ENCODE data around the gene POLR3C.
A peak's percentile ranks its signal among the peaks of the same experiment; 100 is the strongest.

The POLR3C gene

DNA sequence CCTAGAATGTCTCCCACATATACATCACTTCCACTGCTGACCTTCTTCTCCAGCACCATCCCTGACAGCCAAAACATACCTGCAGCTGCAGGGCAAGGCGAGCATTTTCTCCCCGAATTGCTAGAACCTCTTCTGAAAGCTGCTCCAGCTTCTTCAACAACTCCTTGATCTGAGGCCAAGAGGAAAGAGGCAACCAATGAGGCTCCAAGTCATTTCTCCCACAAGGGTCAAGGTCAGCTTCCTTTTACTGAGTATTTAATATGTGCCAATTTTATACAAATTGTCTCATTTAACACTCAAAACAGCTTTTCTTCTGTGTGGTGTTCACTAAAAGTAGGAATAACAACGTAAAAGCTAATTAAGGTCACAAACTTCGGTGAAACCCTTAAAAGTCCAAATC lies 44.2 kb downstream of the POLR3C start:
- Histone ChIP-seq H3K4me1 (ENCODE audit: control insufficient read depth in 2 of 2, insufficient read depth in 2 of 2, low read length in 2 of 2) (peaks cover 0 to 4% of the 10 kb centered on the region in 2 donors), H3K4me3 (ENCODE audit: low read length in 2 of 2) (no peak overlapping the region), H3K36me3 (ENCODE audit: control insufficient read depth in 2 of 2, insufficient read depth in 2 of 2, low read length in 2 of 2) (no peaks in the 10 kb centered on the region), H3K27ac (ENCODE audit: low read depth in 2 of 2, low read length in 2 of 2) (no peak overlapping the region), H3K9me3 (ENCODE audit: control insufficient read depth in 2 of 2, low read length in 2 of 2) (no peaks in the 10 kb centered on the region), H3K27me3 (ENCODE audit: control insufficient read depth in 2 of 2, insufficient read depth in 2 of 2, low read length in 2 of 2) (peaks cover 2 to 15% of the 10 kb centered on the region in 2 donors), H3K9ac (ENCODE audit: low read depth in 1 of 2, low read length in 2 of 2) (no peak overlapping the region)

DNA sequence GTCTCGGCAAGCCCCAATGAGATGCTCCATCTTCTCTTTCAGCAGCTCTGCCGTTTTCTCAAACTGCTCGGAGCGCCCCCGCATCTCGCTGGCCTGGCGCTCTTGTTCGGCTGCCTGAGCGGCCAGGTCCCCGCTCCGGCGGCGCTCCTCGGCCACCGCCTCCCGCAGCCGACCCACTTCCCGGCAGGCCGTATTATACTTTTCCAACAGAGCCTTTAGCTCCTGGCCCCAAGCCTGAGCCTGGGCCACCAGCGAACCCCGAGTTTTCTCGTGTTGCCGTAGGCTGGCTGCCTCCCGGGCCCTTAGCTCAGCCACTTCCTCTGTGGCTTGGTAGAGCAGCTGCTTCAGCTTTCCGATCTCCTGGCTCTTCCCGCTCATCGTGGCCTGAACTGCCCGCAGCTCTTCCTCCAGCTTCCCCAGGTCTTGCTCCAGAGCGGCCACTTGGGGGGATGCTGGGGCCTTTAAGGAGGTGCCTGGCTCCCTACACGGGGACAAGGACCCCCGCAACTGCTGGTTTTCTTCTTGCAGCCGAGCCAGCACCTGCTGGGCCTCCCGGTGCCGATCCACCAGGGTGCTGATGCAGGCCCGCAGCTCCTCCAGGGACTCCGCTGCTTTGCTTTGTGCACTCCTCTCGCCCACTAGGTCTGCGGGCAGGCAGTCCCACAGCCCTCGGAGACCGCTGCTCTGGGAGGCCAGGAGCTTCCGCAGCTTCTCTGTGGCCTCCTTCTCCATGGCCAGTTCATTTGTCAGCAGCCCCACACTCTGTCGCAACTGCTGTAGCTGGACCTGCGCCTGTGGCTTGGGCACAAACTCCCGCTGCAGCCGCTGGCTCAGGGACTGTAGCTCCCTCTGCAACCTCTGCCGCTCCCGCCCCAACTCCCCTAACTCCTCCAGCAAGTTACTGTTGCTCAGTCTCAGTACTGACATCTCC lies 48.3 kb downstream of the POLR3C start:
- Histone ChIP-seq H3K4me3 (ENCODE audit: low read length in 2 of 2) (peak overlapping the region; percentile 20 to 48), H3K9ac (ENCODE audit: low read depth in 1 of 2, low read length in 2 of 2) (peak overlapping the region; percentile 48 to 61), H3K4me1 (ENCODE audit: control insufficient read depth in 2 of 2, insufficient read depth in 2 of 2, low read length in 2 of 2) (peaks cover 0 to 4% of the 10 kb centered on the region in 2 donors), H3K36me3 (ENCODE audit: control insufficient read depth in 2 of 2, insufficient read depth in 2 of 2, low read length in 2 of 2) (no peaks in the 10 kb centered on the region), H3K9me3 (ENCODE audit: control insufficient read depth in 2 of 2, low read length in 2 of 2) (no peaks in the 10 kb centered on the region), H3K27ac (ENCODE audit: low read depth in 2 of 2, low read length in 2 of 2) (peak overlapping the region; percentile 22 to 70), H3K27me3 (ENCODE audit: control insufficient read depth in 2 of 2, insufficient read depth in 2 of 2, low read length in 2 of 2) (peaks cover 4 to 13% of the 10 kb centered on the region in 2 donors)

DNA sequence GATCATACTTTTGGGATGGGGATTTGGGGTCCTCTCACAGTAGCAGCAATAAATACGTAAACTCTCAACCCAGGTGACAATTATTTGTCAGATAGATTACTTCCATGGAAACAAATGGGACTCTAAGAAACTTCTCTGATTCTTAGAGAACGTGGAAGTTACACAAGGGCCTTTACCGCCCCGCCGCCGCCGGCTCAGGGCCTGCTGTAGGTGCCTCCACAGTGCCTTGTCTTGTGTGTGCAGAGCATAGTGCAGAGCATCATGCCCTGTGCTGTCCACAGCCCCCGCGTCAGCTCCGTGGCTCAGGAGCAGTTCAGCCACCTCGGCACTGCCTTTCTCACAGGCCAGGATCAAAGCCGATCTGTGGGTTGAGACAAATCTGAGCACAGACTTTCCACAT lies 50.6 kb downstream of the POLR3C start:
- no peak overlapping the region for H3K4me3 ChIP-seq (ENCODE audit: low read length in 2 of 2)
- H3K4me1 ChIP-seq (ENCODE audit: control insufficient read depth in 2 of 2, insufficient read depth in 2 of 2, low read length in 2 of 2): peaks cover 0 to 4% of the 10 kb centered on the region in 2 donors
- no peak overlapping the region for H3K9ac ChIP-seq (ENCODE audit: low read depth in 1 of 2, low read length in 2 of 2)
- peaks cover 4 to 7% of the 10 kb centered on the region in 2 donors for H3K27me3 ChIP-seq (ENCODE audit: control insufficient read depth in 2 of 2, insufficient read depth in 2 of 2, low read length in 2 of 2)
- no peak overlapping the region for H3K27ac ChIP-seq (ENCODE audit: low read depth in 2 of 2, low read length in 2 of 2)
- H3K9me3 ChIP-seq (ENCODE audit: control insufficient read depth in 2 of 2, low read length in 2 of 2): no peaks in the 10 kb centered on the region
- H3K36me3 ChIP-seq (ENCODE audit: control insufficient read depth in 2 of 2, insufficient read depth in 2 of 2, low read length in 2 of 2): no peaks in the 10 kb centered on the region

DNA sequence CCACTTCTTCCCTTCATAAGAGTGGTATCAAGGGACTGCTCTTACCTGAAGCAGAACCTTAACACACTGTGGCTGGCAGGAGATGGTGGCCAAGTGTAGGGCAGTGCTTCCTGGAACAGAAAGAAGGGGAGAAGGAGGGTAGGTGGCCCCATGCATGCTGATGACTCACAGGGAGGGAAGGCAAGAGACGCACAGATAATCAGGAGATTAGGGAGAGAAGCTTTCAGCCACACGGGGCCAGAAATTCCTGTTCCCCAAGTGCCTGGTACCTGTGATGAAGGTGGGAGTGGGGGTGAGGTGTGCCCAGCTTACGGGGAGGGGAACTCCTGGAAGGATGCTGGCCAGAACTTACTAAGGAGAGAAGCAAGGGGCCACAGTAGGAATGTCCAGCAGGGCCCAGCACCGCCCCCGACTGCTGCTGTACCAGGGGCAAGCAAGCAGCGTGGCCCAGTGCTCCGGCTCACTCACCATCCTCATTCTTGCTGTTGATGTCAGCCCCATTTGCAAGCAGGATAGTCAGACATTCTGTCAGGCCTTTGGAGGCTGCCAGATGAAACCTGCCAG lies 54.0 kb downstream of the POLR3C start:
- H3K4me1 ChIP-seq (ENCODE audit: control insufficient read depth in 2 of 2, insufficient read depth in 2 of 2, low read length in 2 of 2): no peaks in the 10 kb centered on the region
- no peaks in the 10 kb centered on the region for H3K9me3 ChIP-seq (ENCODE audit: control insufficient read depth in 2 of 2, low read length in 2 of 2)
- no peak overlapping the region for H3K4me3 ChIP-seq (ENCODE audit: low read length in 2 of 2)
- H3K27ac ChIP-seq (ENCODE audit: low read depth in 2 of 2, low read length in 2 of 2): no peak overlapping the region
- H3K9ac ChIP-seq (ENCODE audit: low read depth in 1 of 2, low read length in 2 of 2): no peak overlapping the region
- no peaks in the 10 kb centered on the region for H3K36me3 ChIP-seq (ENCODE audit: control insufficient read depth in 2 of 2, insufficient read depth in 2 of 2, low read length in 2 of 2)
- peaks cover 0 to 4% of the 10 kb centered on the region in 2 donors for H3K27me3 ChIP-seq (ENCODE audit: control insufficient read depth in 2 of 2, insufficient read depth in 2 of 2, low read length in 2 of 2)

DNA sequence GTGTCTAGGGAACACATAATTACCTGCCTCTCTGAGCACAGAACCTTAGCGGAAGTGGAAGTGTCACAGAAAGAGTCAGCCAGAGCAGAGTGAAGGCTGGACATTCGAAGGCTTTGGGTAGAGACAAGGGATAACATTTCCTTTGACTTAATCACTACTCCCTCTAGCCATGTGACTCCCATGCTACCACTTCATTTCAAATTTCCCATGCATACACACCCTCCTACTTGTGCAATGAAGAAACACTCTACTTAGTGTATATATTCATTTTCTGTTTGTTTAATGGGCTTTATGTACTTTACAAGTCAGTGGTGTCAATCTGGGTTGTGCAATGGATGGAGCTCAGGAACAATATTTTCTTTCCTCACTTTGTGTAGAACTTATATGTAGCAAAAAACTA lies 54.7 kb downstream of the POLR3C start:
- H3K27ac ChIP-seq (ENCODE audit: low read depth in 2 of 2, low read length in 2 of 2): no peak overlapping the region
- H3K27me3 ChIP-seq (ENCODE audit: control insufficient read depth in 2 of 2, insufficient read depth in 2 of 2, low read length in 2 of 2): peaks cover under 1 to 4% of the 10 kb centered on the region in 2 donors
- H3K9ac ChIP-seq (ENCODE audit: low read depth in 1 of 2, low read length in 2 of 2): no peak overlapping the region
- no peaks in the 10 kb centered on the region for H3K4me1 ChIP-seq (ENCODE audit: control insufficient read depth in 2 of 2, insufficient read depth in 2 of 2, low read length in 2 of 2)
- no peaks in the 10 kb centered on the region for H3K9me3 ChIP-seq (ENCODE audit: control insufficient read depth in 2 of 2, low read length in 2 of 2)
- H3K4me3 ChIP-seq (ENCODE audit: low read length in 2 of 2): no peak overlapping the region
- no peaks in the 10 kb centered on the region for H3K36me3 ChIP-seq (ENCODE audit: control insufficient read depth in 2 of 2, insufficient read depth in 2 of 2, low read length in 2 of 2)

DNA sequence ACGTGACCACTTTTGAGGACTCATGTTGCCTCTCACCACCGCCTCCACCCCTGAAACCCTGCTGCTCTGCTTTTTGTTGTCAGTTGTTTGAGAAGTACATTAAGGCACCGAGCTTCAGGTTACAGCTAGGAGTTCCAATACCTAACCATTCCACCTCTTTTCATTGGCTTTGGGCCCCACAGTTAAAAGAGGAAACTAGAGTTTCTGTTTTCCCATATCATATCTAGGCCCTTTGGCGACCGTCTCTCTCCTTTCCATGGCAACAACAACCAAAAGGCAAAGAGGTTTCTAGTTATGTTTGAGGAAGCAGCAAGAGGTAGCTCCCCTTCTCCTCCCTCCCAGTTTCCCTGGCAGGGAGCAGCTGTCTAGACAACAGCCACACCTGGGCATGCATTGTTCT lies 55.8 kb downstream of the POLR3C start:
- Histone ChIP-seq H3K9ac (ENCODE audit: low read depth in 1 of 2, low read length in 2 of 2) (no peak overlapping the region), H3K36me3 (ENCODE audit: control insufficient read depth in 2 of 2, insufficient read depth in 2 of 2, low read length in 2 of 2) (no peaks in the 10 kb centered on the region), H3K4me1 (ENCODE audit: control insufficient read depth in 2 of 2, insufficient read depth in 2 of 2, low read length in 2 of 2) (no peaks in the 10 kb centered on the region), H3K27me3 (ENCODE audit: control insufficient read depth in 2 of 2, insufficient read depth in 2 of 2, low read length in 2 of 2) (peaks cover 10 to 11% of the 10 kb centered on the region in 2 donors), H3K4me3 (ENCODE audit: low read length in 2 of 2) (no peak overlapping the region), H3K27ac (ENCODE audit: low read depth in 2 of 2, low read length in 2 of 2) (no peak overlapping the region), H3K9me3 (ENCODE audit: control insufficient read depth in 2 of 2, low read length in 2 of 2) (no peaks in the 10 kb centered on the region)

DNA sequence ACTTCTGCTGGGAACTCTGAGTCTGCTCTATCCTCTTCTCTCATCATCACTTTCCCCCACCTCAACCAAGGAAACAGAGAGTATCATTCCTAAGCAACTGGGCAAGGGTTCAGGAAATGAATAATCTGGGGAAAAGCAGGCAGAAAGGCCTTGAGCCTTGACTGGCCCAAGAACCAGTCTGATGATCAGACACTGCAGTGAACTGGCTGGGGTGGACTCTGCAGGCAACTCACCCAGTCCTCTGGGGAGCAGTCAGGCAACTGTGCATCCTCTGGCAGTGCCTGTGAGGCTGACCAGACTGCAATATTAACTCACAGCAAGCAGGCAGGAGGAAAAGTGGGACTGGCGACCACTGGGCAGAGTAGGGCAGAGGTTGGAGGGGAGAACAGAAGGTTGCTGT lies 60.7 kb downstream of the POLR3C start:
- H3K27ac ChIP-seq (ENCODE audit: low read depth in 2 of 2, low read length in 2 of 2): no peak overlapping the region

DNA sequence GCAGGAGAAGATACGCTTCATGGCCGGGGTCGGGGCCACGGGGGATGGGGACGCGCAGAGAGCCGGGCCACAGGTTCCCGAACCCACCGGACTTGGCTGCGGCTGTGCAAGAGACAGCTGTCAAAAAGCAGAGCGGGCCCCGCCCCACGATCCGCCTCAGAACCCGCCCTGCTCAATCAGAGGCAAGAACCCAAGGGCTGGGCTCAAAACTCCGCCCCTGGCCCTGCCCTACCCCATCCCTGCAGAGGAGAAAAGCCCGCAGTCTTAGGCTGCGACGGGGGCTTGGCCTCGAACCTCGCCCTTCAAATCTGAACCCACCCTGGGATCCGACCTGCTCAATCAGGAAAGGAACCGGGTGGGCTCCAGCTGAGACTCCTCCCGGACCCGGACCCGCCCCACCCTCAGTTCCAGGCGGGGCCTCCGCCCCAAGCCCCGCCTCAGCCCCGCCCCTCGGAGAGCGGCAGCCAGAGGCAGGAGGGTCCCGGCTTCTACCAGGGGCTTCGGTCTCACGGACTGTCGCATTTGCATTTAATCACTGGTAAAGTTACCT lies 61.8 kb downstream of the POLR3C start, which contains the start of gene ANKRD35:
Gene ANKRD35 (minus strand): TSS at position 129 of the 550 bp plus-strand sequence. CDS start 108 bp downstream, at position 21.
- Histone ChIP-seq H3K27ac (ENCODE audit: low read depth in 2 of 2, low read length in 2 of 2) (no peak within 1 kb of the TSS), H3K9me3 (ENCODE audit: control insufficient read depth in 2 of 2, low read length in 2 of 2) (no peaks in the 10 kb centered on the region), H3K36me3 (ENCODE audit: control insufficient read depth in 2 of 2, insufficient read depth in 2 of 2, low read length in 2 of 2) (no peaks in the 10 kb centered on the region), H3K4me3 (ENCODE audit: low read length in 2 of 2) (peak within 1 kb of the TSS; percentile 68 to 80), H3K9ac (ENCODE audit: low read depth in 1 of 2, low read length in 2 of 2) (no peak within 1 kb of the TSS), H3K27me3 (ENCODE audit: control insufficient read depth in 2 of 2, insufficient read depth in 2 of 2, low read length in 2 of 2) (peaks cover 12 to 18% of the 10 kb centered on the region in 2 donors), H3K4me1 (ENCODE audit: control insufficient read depth in 2 of 2, insufficient read depth in 2 of 2, low read length in 2 of 2) (peaks cover 3 to 5% of the 10 kb centered on the region in 2 donors)

More for the DNA sequence above, 60.7 kb downstream of the POLR3C start:
- Histone ChIP-seq H3K36me3 (ENCODE audit: control insufficient read depth in 2 of 2, insufficient read depth in 2 of 2, low read length in 2 of 2) (no peaks in the 10 kb centered on the region), H3K27me3 (ENCODE audit: control insufficient read depth in 2 of 2, insufficient read depth in 2 of 2, low read length in 2 of 2) (peaks cover 12 to 18% of the 10 kb centered on the region in 2 donors), H3K4me1 (ENCODE audit: control insufficient read depth in 2 of 2, insufficient read depth in 2 of 2, low read length in 2 of 2) (peaks cover 3 to 5% of the 10 kb centered on the region in 2 donors), H3K9me3 (ENCODE audit: control insufficient read depth in 2 of 2, low read length in 2 of 2) (no peaks in the 10 kb centered on the region), H3K4me3 (ENCODE audit: low read length in 2 of 2) (no peak overlapping the region), H3K9ac (ENCODE audit: low read depth in 1 of 2, low read length in 2 of 2) (no peak overlapping the region)

DNA sequence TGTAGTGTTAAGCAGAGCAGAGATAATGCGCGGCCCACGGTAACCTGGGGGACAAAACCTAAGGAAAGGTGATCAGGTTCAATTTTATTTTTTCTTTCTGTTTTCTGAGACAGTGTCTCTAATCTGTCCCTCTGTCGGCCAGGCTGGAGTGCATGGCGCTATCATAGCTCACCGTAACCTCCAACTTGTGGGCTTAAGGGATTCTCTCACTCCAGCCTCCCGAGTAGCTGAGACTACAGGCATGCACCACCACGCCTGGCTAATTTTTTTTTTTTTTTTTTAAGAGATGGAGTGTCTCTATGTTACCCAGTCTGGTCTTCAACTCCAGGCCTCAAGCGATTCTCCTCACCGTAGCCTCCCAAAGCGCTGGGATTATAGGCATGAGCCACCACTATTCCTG lies 62.4 kb downstream of the POLR3C start:
- H3K9me3 ChIP-seq (ENCODE audit: control insufficient read depth in 2 of 2, low read length in 2 of 2): no peaks in the 10 kb centered on the region
- peaks cover 5 to 8% of the 10 kb centered on the region in 2 donors for H3K4me1 ChIP-seq (ENCODE audit: control insufficient read depth in 2 of 2, insufficient read depth in 2 of 2, low read length in 2 of 2)
- H3K4me3 ChIP-seq (ENCODE audit: low read length in 2 of 2): peak overlapping the region; percentile 68 to 80
- H3K36me3 ChIP-seq (ENCODE audit: control insufficient read depth in 2 of 2, insufficient read depth in 2 of 2, low read length in 2 of 2): no peaks in the 10 kb centered on the region
- H3K27ac ChIP-seq (ENCODE audit: low read depth in 2 of 2, low read length in 2 of 2): no peak overlapping the region
- peaks cover 11 to 18% of the 10 kb centered on the region in 2 donors for H3K27me3 ChIP-seq (ENCODE audit: control insufficient read depth in 2 of 2, insufficient read depth in 2 of 2, low read length in 2 of 2)
- H3K9ac ChIP-seq (ENCODE audit: low read depth in 1 of 2, low read length in 2 of 2): no peak overlapping the region

DNA sequence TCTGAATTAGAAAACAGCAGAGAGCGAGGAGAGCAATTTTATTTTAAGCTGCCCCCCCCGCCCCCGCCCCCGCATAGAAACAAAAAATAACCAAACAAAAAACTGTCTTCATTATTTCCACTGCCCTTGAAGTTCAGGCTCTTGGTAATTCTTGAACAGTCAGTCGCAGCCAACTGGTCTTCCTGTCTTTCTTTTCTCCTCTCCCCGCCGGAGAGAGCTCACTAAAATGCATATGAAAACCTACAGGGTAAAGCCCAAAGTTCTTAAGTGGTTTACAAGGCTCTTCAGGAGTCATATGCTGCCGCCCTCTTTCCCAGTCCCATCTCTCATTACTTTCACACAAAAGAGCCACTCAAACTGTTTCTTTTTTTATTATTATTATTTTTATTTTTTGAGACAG lies 62.8 kb downstream of the POLR3C start:
- Histone ChIP-seq H3K4me1 (ENCODE audit: control insufficient read depth in 2 of 2, insufficient read depth in 2 of 2, low read length in 2 of 2) (peaks cover 10 to 11% of the 10 kb centered on the region in 2 donors), H3K4me3 (ENCODE audit: low read length in 2 of 2) (no peak overlapping the region), H3K27me3 (ENCODE audit: control insufficient read depth in 2 of 2, insufficient read depth in 2 of 2, low read length in 2 of 2) (peaks cover 9 to 18% of the 10 kb centered on the region in 2 donors), H3K27ac (ENCODE audit: low read depth in 2 of 2, low read length in 2 of 2) (no peak overlapping the region), H3K9ac (ENCODE audit: low read depth in 1 of 2, low read length in 2 of 2) (no peak overlapping the region), H3K36me3 (ENCODE audit: control insufficient read depth in 2 of 2, insufficient read depth in 2 of 2, low read length in 2 of 2) (no peaks in the 10 kb centered on the region), H3K9me3 (ENCODE audit: control insufficient read depth in 2 of 2, low read length in 2 of 2) (no peaks in the 10 kb centered on the region)

Measured in mucosa of rectum (tissue), 2 donors.